GM13977 (cell line): Measurements from ENCODE around the gene NUP188.
"Not testable (repeated sequence)": the region's sequence is repeated elsewhere in the genome, so short reads cannot be mapped to it uniquely, and the experiment has no call there.

Experiments
- DNase-seq: peaks from one replicate; pipeline ENCODE4 v3.0.0; 2012; ENCODE audit warnings: low spot score
- in situ Hi-C: fragments of 300-500 bp; cut with MboI; formaldehyde crosslinking; loops from one replicate; pipeline ENCODE4 v1.12.0; 2022; ENCODE audit warnings: low sequenced_read_pairs, low pct_unique_long_range_greater_than_20kb, mixed read lengths, inconsistent platforms; ENCODE audit not compliant: unreplicated experiment
- TF ChIP-seq, protein P1 (sequence below): IDR thresholded peaks from 2 replicates; pipeline ENCODE4 v1.5.1; 2012; ENCODE audit warnings: mild to moderate bottlenecking, control low read depth; ENCODE audit not compliant: insufficient read depth; ENCODE audit errors: extremely low read depth, missing control alignments

Gene NUP188

DNA sequence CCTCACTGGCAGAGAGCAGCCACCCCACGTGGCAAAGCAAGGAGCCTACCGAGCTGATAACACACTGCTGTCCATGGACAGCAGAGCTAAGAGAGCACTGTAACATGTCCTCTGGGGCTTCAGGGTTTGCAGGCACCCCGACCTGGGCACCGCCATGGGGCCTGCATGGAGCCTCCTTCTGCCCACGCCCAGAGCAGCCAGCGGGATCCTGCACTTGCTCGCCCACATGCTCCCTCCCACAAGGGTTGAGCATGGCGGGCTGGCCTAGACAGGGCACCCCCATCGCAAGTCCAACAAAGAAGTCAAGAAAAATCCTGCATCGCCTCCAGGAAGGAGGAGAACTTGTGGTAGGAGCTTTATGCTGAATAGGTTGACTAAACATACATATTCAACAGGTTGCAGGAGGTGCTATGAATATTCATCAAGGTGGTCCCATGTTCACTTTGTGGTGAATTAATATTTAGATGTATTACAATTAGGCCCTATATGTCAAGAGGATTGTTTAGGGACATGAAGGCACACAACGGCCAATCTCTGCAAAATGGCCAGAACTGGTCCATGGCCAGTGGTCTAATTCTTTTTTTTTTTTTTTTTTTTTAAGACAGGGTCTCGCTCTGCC, 85.2 kb downstream of the NUP188 start:
- in situ Hi-C loops: no loop called here
- TF ChIP-seq, protein P1, sequence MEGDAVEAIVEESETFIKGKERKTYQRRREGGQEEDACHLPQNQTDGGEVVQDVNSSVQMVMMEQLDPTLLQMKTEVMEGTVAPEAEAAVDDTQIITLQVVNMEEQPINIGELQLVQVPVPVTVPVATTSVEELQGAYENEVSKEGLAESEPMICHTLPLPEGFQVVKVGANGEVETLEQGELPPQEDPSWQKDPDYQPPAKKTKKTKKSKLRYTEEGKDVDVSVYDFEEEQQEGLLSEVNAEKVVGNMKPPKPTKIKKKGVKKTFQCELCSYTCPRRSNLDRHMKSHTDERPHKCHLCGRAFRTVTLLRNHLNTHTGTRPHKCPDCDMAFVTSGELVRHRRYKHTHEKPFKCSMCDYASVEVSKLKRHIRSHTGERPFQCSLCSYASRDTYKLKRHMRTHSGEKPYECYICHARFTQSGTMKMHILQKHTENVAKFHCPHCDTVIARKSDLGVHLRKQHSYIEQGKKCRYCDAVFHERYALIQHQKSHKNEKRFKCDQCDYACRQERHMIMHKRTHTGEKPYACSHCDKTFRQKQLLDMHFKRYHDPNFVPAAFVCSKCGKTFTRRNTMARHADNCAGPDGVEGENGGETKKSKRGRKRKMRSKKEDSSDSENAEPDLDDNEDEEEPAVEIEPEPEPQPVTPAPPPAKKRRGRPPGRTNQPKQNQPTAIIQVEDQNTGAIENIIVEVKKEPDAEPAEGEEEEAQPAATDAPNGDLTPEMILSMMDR: no peak

DNA sequence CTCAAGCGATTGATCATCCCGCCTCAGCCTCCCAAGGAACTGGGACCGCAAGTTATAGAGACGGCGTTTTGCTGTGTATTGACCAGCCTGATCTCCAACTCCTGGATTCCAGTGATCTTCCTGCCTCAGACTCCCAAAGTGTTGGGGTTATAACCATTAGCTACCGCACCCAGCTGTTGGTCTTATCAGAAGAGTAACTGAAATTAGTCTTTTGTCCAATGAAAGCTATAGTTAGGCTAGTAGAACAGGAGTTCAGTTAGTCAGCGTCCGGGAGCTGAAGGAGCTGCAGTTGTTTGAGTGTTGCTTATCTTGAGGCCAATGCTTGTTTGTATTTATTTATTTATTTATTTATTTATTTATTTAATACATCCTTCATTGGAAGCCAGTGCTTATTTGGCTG, 85.7 kb downstream of the NUP188 start:
- in situ Hi-C loops: no loop called here
- DNase-seq: no peak
- TF ChIP-seq, protein P1: no peak

More for the DNA sequence above, 85.2 kb downstream of the NUP188 start:
- DNase-seq: no peak

DNA sequence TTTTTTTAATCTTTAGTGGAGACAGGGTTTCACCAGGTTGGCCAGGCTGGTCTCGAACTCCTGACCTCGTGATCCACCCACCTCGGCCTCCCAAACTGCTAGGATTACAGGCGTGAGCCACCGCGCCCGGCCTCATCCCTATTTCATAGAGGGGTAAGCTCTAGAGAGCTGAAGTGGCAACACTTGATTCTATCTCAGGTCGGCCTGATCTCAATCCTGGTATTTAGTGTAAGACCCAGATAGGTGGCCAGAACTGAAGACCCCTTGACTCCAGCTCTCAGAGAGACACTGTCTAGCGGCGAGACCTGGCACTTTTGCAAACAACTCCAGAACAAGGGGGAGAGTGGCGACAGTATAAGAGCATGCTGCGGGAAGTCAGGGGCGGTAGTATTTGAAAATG, 88.3 kb downstream of the NUP188 start:
- DNase-seq, in situ Hi-C loops: not testable (repeated sequence)

DNA sequence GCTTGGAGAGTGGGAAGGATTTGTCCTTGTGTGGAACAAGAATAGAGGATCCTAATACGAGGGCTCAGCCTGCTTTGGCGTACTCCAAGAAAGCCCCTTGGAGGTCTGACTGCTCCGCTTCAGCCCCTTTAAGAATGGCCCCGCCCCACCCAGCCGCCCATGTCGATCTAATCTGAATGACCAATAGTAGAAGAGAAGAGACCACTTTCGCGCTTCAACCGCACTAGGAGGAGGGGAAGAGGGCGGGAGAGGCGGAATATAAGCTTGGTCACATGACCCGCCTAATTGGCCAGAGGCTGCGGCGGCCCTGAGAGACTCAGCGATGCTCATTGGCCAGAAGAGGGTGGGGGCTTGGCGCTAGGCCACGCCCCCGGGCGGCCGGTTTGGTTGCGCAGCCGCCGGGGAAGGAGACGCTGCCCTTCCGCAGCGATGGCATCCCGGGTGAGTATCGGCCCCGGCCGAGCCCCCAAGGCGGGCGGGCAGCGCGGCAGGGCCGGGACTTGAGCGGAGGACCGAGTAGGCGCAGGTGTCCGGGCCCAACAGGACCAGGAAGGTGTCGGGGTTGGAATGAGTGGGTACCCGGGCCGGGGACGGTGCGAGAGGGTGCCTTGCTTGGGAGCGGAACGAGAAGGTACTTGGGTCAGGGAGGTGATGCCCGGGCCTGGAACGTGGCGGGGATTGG, 88.9 kb downstream of the NUP188 start, which contains the start of gene MIGA2:
Gene MIGA2, plus strand, starts transcription at position 386 of the 682 bp plus-strand sequence. CDS start 3,969 bp downstream, outside the sequence.
- TF ChIP-seq, protein P1: no peak
- in situ Hi-C loops: no loop called here
- peak; percentile 99 for DNase-seq

DNA sequence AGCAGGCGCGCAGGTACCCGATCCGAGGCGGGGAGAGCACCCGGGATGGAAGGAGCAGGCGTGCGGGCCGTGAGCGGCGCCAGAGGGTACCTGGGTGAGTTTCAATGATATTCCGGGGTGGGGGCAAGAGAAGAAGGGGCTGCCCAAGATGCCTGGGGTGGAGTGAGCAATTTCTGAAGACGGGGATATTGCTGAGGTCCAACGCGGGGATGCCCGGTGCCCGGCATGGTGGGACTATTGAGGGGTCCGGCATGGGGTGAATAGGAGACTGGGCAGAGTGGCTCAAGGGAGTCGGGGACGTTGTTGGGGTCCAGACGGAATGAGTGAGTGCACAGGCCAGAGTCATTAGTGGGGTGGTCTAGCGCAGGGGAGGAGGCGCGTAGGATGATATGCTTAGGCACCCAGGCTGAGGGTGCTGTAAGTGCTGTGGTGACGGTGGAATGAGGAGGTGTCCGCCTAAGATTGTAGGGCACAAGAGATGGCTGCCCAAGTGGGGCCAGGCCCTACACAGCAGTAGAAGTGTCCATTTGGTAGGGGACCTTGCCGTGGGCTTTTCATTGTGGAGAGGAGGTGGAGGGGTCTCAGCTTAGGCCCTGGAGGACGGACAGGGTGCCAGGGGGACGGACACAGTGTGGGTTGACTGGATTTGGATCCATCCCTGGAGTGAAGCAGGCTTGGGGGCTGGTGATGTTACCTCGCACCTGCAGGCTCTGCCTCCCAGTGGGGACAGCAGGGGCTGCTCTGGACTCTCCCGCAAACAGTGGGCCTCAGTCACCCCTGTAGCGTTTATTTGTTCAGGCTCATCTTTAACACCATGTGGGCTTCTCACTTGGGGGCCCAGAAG, 89.6 kb downstream of the NUP188 start:
- in situ Hi-C loops: no loop called here
- TF ChIP-seq, protein P1: no peak
- DNase-seq: no peak

DNA sequence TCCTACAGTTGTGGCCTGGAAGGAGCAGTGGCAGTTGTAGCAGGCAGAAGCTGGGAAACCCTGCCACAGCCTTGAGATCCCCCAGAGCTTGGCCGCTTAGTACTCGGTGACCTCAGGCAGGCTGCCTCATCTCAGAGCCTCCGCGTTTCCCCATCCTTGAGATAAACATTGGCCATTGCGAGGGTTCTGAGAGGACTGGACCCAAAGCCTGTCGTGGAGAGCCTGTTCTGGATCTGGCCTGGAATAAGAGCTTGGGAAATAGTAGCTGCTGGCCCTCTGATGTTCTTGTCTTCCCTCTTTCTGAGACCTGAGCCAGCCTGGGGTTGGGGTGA, 90.2 kb downstream of the NUP188 start:
- in situ Hi-C loops: no loop called here

More for the DNA sequence above, 90.2 kb downstream of the NUP188 start:
- TF ChIP-seq, protein P1: no peak
- no peak for DNase-seq
